HG02938 (cell line): Measurements from ENCODE around the gene DHX36.

Experiments
- ATAC-seq: cut with Tn5 transposase; IDR thresholded peaks from one replicate; pipeline ENCODE4 v1.9.1; 2021; ENCODE audit warnings: mild to moderate bottlenecking, moderate library complexity; ENCODE audit not compliant: unreplicated experiment

The DHX36 gene, protein sequence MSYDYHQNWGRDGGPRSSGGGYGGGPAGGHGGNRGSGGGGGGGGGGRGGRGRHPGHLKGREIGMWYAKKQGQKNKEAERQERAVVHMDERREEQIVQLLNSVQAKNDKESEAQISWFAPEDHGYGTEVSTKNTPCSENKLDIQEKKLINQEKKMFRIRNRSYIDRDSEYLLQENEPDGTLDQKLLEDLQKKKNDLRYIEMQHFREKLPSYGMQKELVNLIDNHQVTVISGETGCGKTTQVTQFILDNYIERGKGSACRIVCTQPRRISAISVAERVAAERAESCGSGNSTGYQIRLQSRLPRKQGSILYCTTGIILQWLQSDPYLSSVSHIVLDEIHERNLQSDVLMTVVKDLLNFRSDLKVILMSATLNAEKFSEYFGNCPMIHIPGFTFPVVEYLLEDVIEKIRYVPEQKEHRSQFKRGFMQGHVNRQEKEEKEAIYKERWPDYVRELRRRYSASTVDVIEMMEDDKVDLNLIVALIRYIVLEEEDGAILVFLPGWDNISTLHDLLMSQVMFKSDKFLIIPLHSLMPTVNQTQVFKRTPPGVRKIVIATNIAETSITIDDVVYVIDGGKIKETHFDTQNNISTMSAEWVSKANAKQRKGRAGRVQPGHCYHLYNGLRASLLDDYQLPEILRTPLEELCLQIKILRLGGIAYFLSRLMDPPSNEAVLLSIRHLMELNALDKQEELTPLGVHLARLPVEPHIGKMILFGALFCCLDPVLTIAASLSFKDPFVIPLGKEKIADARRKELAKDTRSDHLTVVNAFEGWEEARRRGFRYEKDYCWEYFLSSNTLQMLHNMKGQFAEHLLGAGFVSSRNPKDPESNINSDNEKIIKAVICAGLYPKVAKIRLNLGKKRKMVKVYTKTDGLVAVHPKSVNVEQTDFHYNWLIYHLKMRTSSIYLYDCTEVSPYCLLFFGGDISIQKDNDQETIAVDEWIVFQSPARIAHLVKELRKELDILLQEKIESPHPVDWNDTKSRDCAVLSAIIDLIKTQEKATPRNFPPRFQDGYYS

GRCh38 chr3:154323891-154324738, at the start of gene DHX36:
TSS of gene DHX36 (minus strand) at chr3:154324487. CDS start at chr3:154324416, 71 bp downstream.
- ATAC-seq, result peak; percentile 92

GRCh38 chr3:154367221-154367620, 42.9 kb upstream of the DHX36 start:
- ATAC-seq, result no peak

GRCh38 chr3:154364849-154365248, 40.6 kb upstream of the DHX36 start:
- ATAC-seq, result no peak

GRCh38 chr3:154361099-154361498, 36.8 kb upstream of the DHX36 start:
- no peak for ATAC-seq

GRCh38 chr3:154356009-154356408, 31.7 kb upstream of the DHX36 start:
- ATAC-seq, result no peak

DNA sequence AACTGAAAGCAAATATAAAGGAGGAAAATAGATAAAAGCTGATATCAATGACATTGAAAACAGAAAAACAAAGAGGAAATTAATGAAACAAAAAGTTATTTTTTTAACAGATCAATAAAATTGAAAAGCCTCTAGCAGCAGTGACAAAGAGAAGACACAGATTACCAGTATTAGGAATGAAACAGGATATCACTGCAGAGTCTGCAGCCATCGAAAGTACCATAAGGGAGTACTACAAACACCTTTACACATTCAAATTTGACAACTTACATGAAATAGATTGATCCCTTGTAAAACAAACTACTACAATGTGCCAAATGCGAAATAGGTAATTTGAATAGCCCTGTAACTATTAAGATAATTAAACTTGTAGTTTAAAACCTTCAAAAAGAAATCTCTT, 24.9 kb upstream of the DHX36 start:
- no peak for ATAC-seq

- no peak for ATAC-seq
Observed at GRCh38 chr3:154345422-154346122, 21.3 kb upstream of the DHX36 start.

DNA sequence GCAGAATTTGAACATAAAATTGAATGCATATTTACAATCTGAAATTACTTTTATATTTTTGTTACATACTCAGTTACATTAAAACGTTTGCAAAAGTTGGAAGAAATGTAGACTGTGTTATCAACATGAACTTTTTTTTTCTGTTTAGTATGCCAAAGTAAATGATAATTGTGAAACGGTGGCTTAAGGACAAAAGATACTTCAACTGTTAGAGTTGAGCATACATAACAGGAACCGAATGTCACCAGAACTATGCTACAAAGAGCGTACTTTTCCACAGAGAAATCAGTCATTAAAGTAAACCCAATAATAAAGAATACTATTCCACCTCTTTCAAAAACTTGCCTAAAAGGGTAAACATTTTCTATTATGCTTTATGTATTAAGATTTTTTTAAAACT, 14.3 kb upstream of the DHX36 start:
- ATAC-seq, result no peak

DNA sequence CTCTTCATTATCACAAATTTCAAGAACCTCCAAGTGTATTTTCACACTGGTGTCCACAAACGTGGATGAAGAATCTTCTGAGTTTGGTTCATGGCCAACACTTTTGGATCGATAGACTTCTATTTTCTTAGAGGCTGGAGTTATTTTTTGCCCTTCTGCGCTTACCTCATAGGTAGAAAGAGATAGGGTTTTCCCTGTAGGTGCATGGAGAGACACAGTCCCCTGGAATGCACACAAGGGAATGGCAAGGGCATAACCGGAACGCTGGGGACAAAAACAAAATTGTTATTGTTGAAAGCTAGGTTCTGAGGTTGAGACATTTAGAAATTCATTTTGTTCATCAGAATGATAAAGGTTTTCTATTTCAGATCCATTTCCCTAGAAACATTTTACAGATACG, 13.7 kb upstream of the DHX36 start:
- no peak for ATAC-seq

- ATAC-seq, result peak; percentile 50
Observed at GRCh38 chr3:154334973-154335420, 10.7 kb upstream of the DHX36 start.

DNA sequence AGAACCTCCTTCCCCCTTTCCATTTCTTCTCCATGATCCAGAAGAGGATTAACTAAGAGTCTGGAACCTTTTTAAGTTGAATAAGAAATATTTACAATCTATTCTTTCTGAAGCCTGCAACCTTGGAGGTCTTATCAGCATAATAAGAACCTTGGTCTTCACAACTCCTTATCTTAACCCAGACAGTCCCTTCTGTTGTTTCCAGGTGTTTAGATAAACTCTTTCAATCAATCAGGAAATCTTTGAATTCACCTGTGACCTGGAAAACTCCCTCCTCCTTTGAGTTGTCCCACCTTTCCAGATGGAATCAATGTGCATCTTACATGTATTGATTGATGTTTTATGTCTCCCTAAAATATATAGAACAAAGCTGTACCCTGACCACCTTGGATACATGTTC, 3.6 kb upstream of the DHX36 start:
- no peak for ATAC-seq

DNA sequence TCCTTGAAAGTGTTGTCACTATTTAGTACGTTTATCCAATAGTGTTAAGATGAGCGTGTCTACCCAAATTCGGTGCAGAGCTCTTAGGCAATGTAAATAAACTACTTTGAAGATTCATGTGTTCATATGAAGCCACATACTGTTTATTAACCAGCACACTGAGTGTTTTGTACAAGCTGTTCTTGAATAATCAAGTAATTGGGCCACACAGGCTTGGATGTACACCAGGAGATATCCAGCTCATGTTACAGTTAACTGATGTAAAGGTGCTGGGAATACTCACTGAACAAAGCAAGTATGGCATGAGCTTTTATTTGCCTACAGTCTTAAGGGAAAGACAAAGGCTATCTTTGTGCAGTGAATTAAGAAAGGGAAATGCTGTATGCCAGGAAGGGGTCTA, 632 bp upstream of the DHX36 start:
- ATAC-seq, result no peak

DNA sequence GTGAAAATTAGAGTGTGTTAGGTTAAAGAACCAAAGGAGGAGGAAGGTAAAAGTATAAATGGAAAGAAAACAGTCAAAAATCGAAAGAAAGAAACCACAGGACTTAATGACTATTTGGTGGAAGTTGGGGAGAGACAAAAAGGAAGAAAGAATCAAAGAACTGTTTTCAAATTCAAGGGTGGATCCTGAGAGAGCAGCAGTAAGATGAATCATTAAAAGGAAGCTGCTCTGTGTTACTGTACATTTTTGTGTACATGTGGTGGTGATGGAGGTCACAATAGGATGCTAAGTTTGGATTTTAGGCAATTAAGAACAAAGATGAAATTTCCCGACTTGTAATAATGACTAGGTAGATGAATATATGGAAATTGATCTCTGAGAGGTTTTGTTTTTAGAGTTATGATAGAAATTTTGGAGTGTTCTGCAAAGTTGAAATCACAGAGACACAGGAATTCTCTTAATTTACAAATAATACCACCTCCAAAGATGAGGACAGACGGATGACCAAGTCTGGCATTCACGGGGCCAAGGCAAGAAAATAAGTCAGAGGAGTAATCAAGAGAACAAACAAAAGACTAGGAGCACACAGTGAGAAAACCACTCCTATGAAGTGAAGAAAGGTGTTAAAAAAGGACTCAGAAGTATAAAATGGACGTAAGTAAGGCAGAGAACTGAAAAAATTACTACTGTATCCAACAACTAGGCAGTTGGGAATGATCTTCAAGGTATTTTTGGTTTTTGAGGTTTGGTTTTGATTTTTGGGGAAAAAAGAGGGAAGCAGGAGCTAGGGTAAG, 7.1 kb downstream of the DHX36 start:
- ATAC-seq, result no peak

GRCh38 chr3:154314152-154314551, 10.1 kb downstream of the DHX36 start:
- no peak for ATAC-seq

DNA sequence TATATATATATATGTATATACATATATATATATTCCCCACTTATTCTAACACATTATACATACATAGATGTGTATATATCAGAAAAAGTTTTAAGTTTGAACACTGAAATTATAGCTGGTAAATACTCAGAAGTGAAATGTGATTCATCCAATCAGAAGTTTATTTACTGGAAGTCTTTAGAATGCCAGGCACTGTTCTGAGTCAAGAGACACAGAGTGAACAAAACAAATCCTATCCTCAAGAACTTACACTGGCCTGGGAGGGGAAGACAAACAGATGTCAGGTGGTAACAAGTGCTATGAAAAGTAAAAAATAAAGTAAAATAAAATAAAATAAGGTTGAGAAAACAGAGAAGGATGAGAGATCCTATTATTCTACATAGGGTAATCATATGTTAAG, 13.4 kb downstream of the DHX36 start:
- no peak for ATAC-seq

- ATAC-seq, result no peak
Observed at GRCh38 chr3:154307363-154307762, 16.9 kb downstream of the DHX36 start.

GRCh38 chr3:154304936-154305335, 19.4 kb downstream of the DHX36 start:
- ATAC-seq, result peak; percentile 63

DNA sequence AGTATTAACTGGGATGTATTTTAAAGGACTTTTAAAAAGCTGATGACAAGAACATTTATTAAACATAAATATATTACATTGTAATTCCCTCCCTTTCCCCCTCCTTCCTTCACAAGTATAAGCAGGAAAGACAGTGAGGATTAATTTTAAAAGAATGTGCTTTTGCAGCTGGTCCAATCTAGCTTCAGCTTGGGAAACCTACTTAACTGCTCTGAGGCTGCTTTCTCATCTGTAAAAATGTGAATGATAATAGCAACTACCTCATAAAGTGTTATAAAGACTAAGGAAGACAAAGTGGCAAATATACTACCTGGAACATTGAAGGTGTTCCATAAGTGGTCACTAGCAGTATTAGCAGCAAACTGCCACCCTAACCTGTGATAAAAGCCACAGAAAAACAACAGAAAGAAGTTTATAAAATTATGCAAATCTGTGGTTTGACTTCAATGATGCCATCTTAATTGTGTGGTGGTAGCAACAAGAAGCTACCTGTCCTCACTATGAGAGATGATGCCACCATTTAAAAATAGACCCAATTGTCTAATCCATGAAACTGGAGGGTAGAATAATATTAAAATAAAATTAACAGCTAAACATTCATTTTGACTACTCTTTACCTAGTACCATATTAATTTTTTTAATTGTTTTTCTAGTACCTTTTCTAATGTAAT, 20.0 kb downstream of the DHX36 start:
- ATAC-seq, result peak; percentile 60

GRCh38 chr3:154301561-154301960, 22.7 kb downstream of the DHX36 start:
- no peak for ATAC-seq
